ENCODE measurements around the gene LY6G6C.

LY6G6C gene

GRCh38 chr6:31765910-31766794 is 44.6 kb upstream of the LY6G6C start:
- ChIA-PET POLR2A (interaction anchor here (0.8 to 1.7 kb wide), 3 partner anchors 9 to 61 kb away, joined by 3 to 5 read pairs (median 5); partner anchors contain the start of gene HSPA1B), CTCF (no interaction called here)
- DNase-seq (ENCODE audit: extremely low spot score) = no peak
- TF ChIP-seq ZNF384 (IDR thresholded peaks at IDR 0.05) (no peak), FOXM1 (IDR thresholded peaks at IDR 0.05; ENCODE audit: borderline replicate concordance) (no peak), SUZ12 (IDR thresholded peaks at IDR 0.05) (no peak)

GRCh38 chr6:31765559-31765909 is 44.0 kb upstream of the LY6G6C start:
- ChIA-PET POLR2A (interaction anchor here (1.1 to 1.7 kb wide), 2 partner anchors 13 to 62 kb away, joined by 5 read pairs; partner anchors contain the start of gene HSPA1B), CTCF (no interaction called here)
- no peak for TF ChIP-seq FOXM1 (IDR thresholded peaks at IDR 0.05; ENCODE audit: borderline replicate concordance)
- TF ChIP-seq LEF1 (IDR thresholded peaks at IDR 0.05; ENCODE audit: borderline replicate concordance) = no peak
- no peak for TF ChIP-seq ARNT (IDR thresholded peaks at IDR 0.05)
- TF ChIP-seq FOXK2 (IDR thresholded peaks at IDR 0.05) = no peak
- TF ChIP-seq SUZ12 (IDR thresholded peaks at IDR 0.05) = no peak
- no peak for TF ChIP-seq PKNOX1 (IDR thresholded peaks at IDR 0.05)
- TF ChIP-seq BHLHE40 (IDR thresholded peaks at IDR 0.05; ENCODE audit: borderline replicate concordance) = no peak
- no peak for TF ChIP-seq NFRKB (IDR thresholded peaks at IDR 0.05)
- no peak for TF ChIP-seq CTBP1 (IDR thresholded peaks at IDR 0.05; ENCODE audit: borderline replicate concordance)
- no peak for TF ChIP-seq ELF4 (IDR thresholded peaks at IDR 0.05)
- TF ChIP-seq ZNF384 (IDR thresholded peaks at IDR 0.05) = no peak
- no peak for TF ChIP-seq SP1 (IDR thresholded peaks at IDR 0.05)
- no peak for TF ChIP-seq L3MBTL2 (conservative IDR thresholded peaks at IDR 0.05)
- TF ChIP-seq FOXA1 (IDR thresholded peaks at IDR 0.05) = no peak
- no peak for TF ChIP-seq TARDBP (IDR thresholded peaks at IDR 0.05)
- TF ChIP-seq HDGF (IDR thresholded peaks at IDR 0.05; ENCODE audit: borderline replicate concordance) = no peak
- no peak for DNase-seq (ENCODE audit: extremely low spot score)

- ChIA-PET CTCF (no interaction called here), POLR2A (no interaction called here)
- DNase-seq (ENCODE audit: extremely low spot score) = no peak
- no peak for TF ChIP-seq ELF4 (IDR thresholded peaks at IDR 0.05)
- no peak for TF ChIP-seq PKNOX1 (IDR thresholded peaks at IDR 0.05)
- no peak for TF ChIP-seq ARNT (IDR thresholded peaks at IDR 0.05)
- TF ChIP-seq CTBP1 (IDR thresholded peaks at IDR 0.05; ENCODE audit: borderline replicate concordance) = no peak
- no peak for TF ChIP-seq FOXM1 (IDR thresholded peaks at IDR 0.05; ENCODE audit: borderline replicate concordance)
- TF ChIP-seq SUZ12 (IDR thresholded peaks at IDR 0.05) = no peak
- TF ChIP-seq ZNF384 (IDR thresholded peaks at IDR 0.05) = no peak
- TF ChIP-seq FOXA1 (IDR thresholded peaks at IDR 0.05) = no peak
- TF ChIP-seq HDGF (IDR thresholded peaks at IDR 0.05; ENCODE audit: borderline replicate concordance) = no peak
- no peak for TF ChIP-seq NFRKB (IDR thresholded peaks at IDR 0.05)
- TF ChIP-seq TARDBP (IDR thresholded peaks at IDR 0.05) = no peak
- TF ChIP-seq LEF1 (IDR thresholded peaks at IDR 0.05; ENCODE audit: borderline replicate concordance) = no peak
- no peak for TF ChIP-seq FOXK2 (IDR thresholded peaks at IDR 0.05)
- no peak for TF ChIP-seq SP1 (IDR thresholded peaks at IDR 0.05)
- TF ChIP-seq BHLHE40 (IDR thresholded peaks at IDR 0.05; ENCODE audit: borderline replicate concordance) = no peak
- TF ChIP-seq L3MBTL2 (conservative IDR thresholded peaks at IDR 0.05) = no peak
Observed at GRCh38 chr6:31764198-31764597, 42.7 kb upstream of the LY6G6C start.

GRCh38 chr6:31763619-31763940 is 42.0 kb upstream of the LY6G6C start:
- ChIA-PET CTCF (no interaction called here), POLR2A (interaction anchor here (1.0 kb wide), 1 partner anchor 24 kb away, joined by 3 read pairs; the partner anchor contains the start of gene MSH5)
- no peak for DNase-seq (ENCODE audit: extremely low spot score)
- TF ChIP-seq TARDBP (IDR thresholded peaks at IDR 0.05) = no peak
- no peak for TF ChIP-seq CTBP1 (IDR thresholded peaks at IDR 0.05; ENCODE audit: borderline replicate concordance)
- no peak for TF ChIP-seq ELF4 (IDR thresholded peaks at IDR 0.05)
- TF ChIP-seq FOXK2 (IDR thresholded peaks at IDR 0.05) = no peak

GRCh38 chr6:31762878-31763618 is 41.5 kb upstream of the LY6G6C start:
- no peak for DNase-seq (ENCODE audit: extremely low spot score)
- TF ChIP-seq SUZ12 (IDR thresholded peaks at IDR 0.05) (no peak), ELF4 (IDR thresholded peaks at IDR 0.05) (no peak), NFRKB (IDR thresholded peaks at IDR 0.05) (no peak), PKNOX1 (IDR thresholded peaks at IDR 0.05) (no peak), ARNT (IDR thresholded peaks at IDR 0.05) (no peak)
- CTCF ChIA-PET = no interaction called here
- POLR2A ChIA-PET = interaction anchor here (1.0 kb wide), 1 partner anchor 23 kb away, joined by 3 read pairs; the partner anchor contains the start of gene MSH5

- ChIA-PET POLR2A (no interaction called here), CTCF (no interaction called here)
- TF ChIP-seq SP1 (IDR thresholded peaks at IDR 0.05) = no peak
- TF ChIP-seq FOXM1 (IDR thresholded peaks at IDR 0.05; ENCODE audit: borderline replicate concordance) = no peak
- no peak for TF ChIP-seq TARDBP (IDR thresholded peaks at IDR 0.05)
- TF ChIP-seq PKNOX1 (IDR thresholded peaks at IDR 0.05) = no peak
- DNase-seq (ENCODE audit: extremely low spot score) = no peak
Observed at GRCh38 chr6:31762356-31762755, 40.8 kb upstream of the LY6G6C start, which contains the start of gene SAPCD1. SAPCD1 (plus strand) TSS chr6:31762656; CDS start chr6:31763055, 399 bp downstream.

All from HEK293T (cell line).